Hepatocyte (in vitro differentiated cells): Measurements from ENCODE around the gene SPINK2.

Experiments
- CTCF ChIP-seq: fragments of 200-600 bp; sonication (generic); IDR thresholded peaks from 2 replicates; pipeline ENCODE4 v1.5.1; 2016; ENCODE audit warnings: antibody characterized with exemption, mild to moderate bottlenecking; ENCODE audit not compliant: poor library complexity
- EZH2 ChIP-seq: fragments of 200-600 bp; sonication (generic); IDR thresholded peaks from 2 replicates; pipeline ENCODE4 v1.6.1; 2016; ENCODE audit warnings: antibody characterized with exemption, mild to moderate bottlenecking, borderline replicate concordance

- TF ChIP-seq CTCF (no peak), EZH2 (no peak)
Observed at GRCh38 chr4:56764223-56764622, 57.3 kb downstream of the SPINK2 start.
